ENCODE results near the gene SEPHS1.
"Not testable (repeated sequence)": the region's sequence is repeated elsewhere in the genome, so short reads cannot be mapped to it uniquely, and the experiment has no call there.

Gene SEPHS1, protein sequence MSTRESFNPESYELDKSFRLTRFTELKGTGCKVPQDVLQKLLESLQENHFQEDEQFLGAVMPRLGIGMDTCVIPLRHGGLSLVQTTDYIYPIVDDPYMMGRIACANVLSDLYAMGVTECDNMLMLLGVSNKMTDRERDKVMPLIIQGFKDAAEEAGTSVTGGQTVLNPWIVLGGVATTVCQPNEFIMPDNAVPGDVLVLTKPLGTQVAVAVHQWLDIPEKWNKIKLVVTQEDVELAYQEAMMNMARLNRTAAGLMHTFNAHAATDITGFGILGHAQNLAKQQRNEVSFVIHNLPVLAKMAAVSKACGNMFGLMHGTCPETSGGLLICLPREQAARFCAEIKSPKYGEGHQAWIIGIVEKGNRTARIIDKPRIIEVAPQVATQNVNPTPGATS

DNA sequence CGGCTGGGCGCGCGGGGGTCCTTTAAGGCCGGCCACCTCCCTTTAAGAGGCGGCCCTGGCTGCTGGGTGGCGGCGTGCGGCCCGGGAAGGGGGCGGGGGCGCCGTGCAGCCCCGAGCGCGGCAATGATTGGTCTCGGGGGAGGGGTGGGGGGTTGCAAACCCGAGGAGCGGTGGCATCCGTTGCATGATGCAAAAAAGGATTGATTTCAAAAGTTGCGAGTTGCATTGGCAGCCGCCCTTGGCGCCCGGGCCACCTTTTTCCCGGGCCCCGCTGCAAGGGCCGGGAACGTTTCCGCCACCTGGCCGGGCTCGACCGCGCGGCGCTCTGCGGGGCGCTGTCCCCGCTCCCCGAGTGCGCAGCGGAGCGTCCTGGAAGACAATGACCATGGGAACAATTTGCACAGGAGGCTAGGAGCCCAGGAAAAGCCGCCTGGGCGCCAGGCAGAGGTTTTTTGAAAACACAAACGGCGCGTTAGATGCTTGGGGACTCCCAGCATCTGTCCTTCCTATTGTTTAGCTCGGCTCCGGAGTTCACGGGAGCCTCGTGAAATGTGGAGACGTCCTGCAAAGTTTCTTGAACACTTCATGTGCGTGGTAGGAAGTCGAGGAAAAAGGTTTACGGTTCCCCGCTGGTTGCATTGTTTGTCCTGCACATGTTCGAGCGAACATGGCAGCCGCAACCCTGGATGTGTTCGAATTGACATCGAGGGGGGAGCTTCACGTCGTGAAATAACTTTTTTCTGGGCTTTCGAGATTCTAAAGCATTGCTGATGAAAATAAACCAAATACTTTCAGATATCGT is at the start of gene SEPHS1:
SEPHS1 (minus strand) TSS at position 78 of the 802 bp plus-strand sequence. CDS start 3,343 bp downstream, outside the sequence.
- peak; percentile 84 for DNase-seq (ENCODE audit: low read depth)

DNA sequence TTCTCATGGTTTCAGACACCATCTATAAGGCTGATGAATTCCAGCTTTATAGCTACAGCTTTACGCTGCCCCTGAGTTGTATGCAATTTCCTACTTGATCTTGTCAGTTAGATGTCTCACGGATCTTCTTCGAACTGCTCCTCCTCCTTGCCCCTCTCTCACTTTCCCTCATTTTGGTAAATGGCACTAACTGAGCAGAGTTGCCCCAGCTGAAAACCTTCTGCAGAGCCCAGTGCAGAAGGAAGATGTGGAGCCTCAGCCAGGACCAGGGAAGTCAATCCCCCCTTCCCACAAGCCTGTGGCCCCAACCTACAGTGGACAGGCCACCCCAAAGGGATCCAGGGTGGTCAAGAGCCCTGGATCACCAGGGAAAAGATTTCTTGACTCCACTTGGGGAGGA is 49.0 kb upstream of the SEPHS1 start:
- DNase-seq (ENCODE audit: low read depth): no peak

DNA sequence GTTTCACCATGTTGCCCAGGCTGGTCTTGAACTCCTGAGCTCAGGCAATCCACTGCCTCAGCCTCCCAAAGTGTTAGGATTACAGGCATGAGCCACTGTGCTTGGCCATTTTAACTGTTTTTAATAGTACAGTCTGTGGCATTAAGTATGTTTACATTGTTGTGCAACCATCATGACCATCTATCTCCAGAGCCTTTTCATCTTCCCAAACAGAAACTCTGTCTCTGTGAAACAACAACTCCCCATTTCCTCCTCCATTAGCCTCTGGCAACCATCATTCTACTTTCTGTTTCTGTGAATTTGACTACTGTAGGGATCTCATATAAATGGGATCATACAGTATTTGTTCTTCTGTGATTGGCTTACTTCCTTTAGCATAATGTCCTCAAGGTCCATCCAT is 48.3 kb upstream of the SEPHS1 start:
- no peak for DNase-seq (ENCODE audit: low read depth)

DNA sequence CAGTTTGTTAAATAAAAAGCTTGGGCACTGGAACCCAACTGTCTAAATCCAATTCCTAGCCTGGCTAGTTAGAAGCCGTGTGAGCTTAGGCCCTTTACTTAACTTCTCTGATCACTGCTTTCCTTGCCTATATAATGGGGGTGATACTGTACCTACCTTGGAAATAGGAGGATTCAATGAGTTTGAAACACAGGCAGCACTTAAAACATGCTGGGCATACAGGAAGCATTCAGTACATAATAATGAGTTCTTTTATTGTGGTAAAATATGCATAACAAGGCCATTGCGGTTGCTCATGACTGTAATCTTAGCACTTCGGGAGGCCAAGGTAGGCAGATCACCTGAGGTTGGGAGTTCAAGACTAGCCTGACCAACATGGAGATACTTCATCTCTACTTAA is 47.4 kb upstream of the SEPHS1 start:
- DNase-seq (ENCODE audit: low read depth): no peak

DNA sequence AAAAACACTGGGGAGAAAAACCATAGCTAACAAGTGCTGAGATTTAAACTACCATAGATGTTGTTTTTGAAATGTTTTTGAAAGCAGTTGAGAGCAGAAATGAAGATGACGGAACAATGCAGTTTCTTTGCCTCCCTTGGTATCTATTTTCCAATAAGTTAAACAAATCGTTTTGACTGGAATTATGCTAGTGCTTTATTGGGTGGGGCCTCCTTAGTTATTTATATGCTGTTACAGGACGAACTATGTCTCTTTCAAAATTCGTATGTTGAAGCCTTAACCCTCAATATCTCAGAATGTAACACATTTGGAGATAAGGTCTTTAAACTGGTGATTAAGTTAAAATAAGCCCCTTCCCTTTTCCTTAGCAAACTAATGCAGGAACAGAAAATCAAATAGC is 45.5 kb upstream of the SEPHS1 start:
- no peak for DNase-seq (ENCODE audit: low read depth)

DNA sequence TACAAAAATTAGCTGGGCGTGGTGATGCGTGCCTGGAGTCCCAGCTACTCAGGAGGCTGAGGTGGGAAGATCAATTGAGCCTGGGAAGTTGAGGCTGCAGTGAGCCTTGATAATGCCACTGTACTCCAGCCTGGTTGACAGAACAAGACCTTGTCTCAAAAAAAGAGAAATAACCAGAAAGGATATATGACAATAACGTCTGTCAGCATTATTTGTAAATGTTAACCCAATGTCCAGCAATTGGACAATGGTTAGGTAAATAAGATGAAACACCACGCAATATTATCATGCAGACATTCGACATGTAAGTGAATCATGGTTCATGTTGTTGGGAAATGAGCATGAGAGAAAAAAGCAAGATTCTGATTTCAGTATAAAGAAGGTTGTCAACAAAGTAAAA is 44.6 kb upstream of the SEPHS1 start:
- no peak for DNase-seq (ENCODE audit: low read depth)

DNA sequence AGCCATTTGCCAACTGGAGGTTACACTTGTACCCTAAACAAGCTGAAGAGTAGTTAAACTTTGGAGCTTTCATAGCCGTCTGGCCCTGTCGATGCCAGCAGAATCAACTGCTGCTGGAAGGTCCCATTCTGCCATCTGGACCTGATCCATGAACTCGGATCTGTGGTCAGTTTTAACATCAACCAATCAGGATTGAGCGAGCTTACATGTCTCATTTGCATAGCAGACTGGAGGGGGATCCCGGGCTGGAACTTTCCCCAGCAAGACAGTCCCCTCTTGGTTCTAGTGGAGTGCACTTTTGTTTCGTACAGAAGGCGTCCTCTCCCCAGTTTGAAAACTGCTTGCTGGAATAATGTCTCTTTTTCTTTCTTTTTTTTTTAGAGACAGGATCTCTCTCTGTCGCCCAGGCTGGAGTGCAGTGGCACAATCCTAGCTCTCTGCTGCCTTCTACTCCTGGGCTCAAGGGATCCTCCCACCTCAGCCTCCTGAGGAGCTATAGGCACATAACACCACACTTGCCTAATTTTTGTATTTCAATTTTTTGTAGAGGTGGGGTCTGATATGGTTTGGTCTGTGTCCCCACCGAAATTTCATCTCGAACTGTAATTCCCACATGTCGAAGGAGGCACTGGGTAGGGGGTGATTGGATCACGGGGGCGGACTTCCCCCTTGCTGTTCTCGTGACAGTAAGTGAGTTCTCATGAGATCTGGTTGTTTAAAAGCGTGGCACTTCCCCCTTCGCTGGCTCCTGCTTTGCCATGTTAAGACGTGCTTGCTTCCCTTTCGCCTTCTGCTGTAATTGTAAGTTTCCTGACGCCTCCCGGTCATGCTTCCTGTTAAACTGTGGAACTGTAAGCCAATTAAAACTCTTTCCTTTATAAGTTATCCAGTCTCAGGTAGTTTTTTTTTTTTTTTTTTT is 42.8 kb upstream of the SEPHS1 start:
- DNase-seq (ENCODE audit: low read depth): no peak

DNA sequence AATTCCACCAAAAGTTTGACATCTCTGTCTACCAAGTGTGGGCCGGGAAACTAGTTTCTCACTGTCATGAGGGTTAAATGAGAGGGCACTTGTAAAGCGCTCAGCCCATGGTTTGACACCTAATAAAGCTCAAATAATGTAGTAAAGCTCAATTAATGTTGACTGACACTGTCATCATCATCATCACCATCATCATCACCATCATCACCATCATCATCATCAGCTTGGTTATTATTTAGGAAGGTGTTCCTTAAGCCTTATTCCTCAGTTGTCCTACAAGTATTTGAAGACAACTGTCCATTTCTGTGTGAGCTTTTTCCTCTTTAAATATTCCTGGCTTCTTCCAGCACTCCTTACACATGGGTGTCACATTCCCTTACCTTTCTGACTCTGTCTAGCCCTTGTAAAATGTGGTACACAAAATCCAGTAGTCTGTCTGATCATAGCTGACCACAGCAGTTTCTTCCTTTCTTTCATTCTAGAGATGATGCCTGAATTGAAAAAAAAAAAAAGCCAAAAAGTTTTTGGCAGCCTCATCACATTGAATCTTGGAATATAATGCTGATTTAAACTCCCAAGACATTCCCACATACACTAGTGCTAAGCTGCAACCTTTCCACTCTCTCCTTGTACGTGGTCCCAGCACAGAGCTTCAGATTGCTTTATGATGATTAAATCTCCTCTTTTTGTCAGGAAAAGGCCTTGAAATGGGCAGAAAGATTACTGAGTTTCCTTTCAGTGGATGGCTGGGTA is 40.6 kb upstream of the SEPHS1 start:
- no peak for DNase-seq (ENCODE audit: low read depth)

DNA sequence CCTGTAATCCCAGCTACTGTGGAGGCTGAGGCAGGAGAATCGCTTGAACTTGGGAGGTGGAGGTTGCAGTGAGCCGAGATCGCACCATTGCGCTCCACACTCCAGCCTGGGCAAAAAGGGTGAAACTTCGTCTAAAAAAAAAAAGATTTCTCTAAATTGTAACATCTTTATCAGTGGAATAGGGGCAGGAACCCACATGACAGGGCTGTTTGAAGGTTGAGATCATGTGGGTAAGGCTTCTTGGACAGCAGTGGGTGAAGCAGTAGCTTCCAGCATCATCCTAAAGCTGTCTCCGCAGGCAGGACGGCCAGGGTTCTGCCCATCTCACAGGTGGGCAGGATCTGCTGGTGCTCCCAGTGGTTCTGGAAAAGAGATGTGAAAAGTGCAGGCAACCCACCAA is 37.9 kb upstream of the SEPHS1 start:
- no peak for DNase-seq (ENCODE audit: low read depth)

DNA sequence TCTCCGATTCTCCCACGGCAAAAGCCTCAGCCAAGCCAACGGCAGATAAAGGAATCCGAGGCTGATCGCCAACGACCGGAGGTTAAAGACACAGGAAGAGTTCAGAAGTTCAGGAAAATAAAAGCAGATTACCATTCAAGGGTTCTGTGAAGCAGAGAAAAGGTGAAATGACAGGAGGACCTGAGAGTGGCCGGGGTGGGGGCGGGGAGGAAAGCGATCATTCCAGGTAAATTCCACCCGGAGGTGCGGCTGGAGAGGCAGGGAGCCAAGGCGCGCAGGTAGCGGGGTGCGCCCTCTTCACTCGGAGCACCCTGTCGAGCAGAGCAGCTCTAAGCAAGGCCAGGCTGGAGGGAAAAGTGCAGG is 35.3 kb upstream of the SEPHS1 start:
- DNase-seq (ENCODE audit: low read depth): no peak

DNA sequence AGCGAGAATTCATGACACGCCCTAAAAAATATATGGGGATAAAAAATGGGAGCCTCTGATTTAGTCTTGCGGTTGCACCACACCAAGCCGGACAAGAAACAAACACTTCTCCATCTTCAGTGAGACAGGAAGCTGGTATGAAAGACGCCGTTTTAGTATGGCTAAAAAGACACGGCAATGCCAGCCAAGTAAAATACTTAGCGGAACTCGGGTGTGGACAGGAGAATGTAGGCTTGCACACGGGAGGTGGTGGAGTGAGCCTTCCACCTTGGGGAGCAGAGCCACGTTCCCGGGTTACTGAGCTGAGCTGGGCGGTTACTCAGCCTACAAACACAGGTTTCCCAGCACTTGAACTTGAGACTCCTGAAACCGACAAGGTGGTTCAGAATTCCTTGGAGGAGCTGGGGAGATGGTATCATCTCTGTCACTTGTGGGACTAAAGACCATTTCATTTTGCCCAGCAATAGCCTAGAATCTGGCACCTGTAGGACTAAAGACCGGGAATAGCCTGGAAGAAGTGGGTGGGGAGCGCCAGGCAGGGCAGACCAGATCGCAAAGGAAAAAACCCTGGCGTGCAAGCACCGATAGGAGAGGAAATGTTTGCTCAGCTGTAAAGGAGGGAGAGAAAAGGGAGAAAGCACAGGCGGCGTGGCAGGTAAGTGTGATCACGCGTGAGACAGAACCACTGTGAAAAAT is 34.8 kb upstream of the SEPHS1 start:
- no peak for DNase-seq (ENCODE audit: low read depth)

DNA sequence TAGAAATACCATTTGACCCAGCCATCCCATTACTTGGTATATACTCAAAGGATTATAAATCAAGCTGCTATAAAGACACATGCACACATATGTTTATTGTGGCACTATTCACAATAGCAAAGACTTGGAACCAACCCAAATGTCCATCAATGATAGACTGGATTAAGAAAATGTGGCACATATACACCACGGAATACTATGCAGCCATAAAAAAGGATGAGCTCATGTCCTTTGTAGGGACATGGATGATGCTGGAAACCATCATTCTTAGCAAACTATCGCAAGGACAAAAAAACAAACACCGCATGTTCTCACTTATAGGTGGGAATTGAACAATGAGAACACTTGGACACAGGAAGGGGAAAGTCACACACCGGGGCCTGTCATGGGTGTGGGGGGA is 31.0 kb upstream of the SEPHS1 start:
- not testable (repeated sequence) for DNase-seq (ENCODE audit: low read depth)

DNA sequence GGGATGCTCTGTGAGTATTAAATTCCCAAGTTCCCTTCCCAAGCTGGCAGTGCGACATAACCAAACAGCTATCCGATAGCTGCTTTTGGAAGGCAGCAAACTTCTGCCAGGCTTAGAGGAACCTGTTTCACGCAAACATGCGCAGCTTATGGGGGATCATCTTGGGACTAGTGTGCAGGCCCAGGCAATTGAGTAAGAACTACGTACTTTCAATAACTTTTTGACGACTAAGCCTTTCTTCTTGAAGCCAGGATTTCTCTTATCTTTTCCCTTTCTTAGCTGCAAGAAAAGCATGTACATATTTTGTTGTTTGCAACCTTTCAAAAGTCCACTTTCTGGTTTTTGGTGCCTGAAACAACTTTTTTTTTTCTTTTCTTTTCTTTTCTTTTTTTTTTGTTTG is 28.7 kb upstream of the SEPHS1 start:
- no peak for DNase-seq (ENCODE audit: low read depth)

DNA sequence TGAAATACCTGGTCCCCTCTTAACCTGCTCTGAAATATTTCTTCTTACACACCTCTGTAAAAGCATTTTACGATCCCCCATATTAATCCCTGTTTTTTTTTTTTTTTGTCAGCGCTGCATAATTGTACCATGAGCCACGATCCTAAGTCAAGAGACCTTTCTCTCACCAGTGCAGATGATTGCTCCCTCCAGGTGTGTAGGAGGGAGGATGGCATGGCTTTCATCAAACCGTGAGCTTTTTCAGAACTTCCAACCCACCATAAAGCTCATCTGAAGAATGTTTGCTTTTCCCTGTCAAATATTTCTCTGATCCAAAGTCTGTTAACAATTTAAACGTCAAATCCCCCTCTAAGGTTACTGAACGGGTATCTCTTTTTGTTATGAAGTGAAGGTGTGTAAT is 28.2 kb upstream of the SEPHS1 start:
- DNase-seq (ENCODE audit: low read depth): no peak

DNA sequence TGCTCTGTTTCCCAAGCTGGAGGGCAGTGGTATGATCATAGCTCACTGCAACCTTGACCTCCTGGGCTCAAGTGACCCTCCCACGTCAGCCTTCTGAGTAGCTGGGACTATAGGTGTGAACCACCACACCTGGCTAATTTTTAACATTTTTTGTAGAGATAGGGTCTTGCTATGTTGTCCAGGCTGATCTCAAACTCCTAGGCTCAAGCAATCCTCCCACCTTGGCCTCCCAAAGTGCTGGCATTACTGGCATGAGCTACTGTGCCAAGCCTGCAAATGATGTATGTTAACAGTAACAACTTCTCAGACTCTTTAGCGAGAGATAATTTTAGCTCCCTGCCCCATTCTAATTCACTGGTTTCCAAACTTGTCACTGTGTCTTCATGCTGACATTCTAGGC is 27.7 kb upstream of the SEPHS1 start:
- DNase-seq (ENCODE audit: low read depth): no peak

DNA sequence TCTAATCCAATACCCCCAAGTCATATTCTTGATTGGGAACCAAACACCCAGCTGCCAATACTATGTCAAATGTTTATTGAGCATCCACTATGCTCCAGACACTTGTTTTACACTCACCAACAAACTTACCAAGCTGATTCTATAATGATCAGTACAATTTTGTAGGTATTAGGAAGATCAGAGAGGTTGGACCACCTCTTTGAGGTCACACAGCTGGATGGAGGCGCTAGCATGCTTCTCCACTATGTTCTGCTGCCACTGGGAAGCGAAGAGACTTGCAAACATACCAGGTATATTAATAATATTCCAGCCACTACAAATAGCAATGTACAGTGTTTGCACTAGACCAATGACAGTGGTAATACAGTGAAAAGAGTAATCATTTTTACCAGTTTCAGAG is 25.6 kb upstream of the SEPHS1 start:
- no peak for DNase-seq (ENCODE audit: low read depth)

DNA sequence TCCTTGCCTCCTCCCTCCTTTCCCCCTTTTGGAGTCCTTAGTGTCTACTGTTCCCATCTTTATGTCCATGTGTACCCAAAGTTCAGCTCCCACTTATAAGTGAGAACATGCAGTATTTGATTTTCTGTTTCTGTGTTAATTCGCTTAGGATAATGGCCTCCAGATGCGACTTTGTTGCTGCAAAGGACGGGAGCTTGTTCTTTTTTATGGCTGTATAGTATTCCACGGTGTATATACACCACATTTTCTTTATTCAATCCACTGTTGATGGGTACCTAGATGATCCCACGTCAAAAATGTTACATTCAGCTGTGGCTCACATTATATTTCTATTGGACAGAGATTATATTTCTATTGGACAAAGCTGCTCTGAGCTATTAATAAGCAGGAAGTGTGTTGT is 24.4 kb upstream of the SEPHS1 start:
- DNase-seq (ENCODE audit: low read depth): no peak

DNA sequence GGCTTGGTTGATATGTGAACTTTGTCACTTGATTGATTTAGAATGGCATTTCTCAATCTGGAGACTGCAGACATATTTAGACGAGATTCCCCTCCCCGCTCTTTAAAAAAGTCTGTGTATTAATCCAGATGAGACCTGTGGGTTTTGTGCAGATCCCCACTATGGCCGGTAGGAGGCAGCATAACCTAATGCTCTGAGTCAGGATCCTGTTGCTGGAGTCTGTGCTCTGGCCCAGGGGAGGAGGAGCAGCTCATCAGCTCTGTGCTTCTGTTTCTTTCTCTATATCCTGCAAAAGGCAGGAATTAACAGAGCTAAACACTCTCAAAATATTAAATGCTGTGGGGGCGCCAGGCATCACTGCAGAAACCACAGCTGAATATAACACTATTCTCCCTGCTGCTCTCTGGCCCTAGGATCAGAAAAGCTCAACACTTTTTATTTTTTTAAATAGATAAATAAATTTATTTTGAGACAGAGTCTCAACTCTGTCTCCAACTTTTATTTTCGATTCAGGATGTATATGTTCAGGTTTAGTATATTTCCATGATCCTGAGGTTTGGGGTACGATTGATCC is 23.9 kb upstream of the SEPHS1 start:
- peak; percentile 53 for DNase-seq (ENCODE audit: low read depth)

DNA sequence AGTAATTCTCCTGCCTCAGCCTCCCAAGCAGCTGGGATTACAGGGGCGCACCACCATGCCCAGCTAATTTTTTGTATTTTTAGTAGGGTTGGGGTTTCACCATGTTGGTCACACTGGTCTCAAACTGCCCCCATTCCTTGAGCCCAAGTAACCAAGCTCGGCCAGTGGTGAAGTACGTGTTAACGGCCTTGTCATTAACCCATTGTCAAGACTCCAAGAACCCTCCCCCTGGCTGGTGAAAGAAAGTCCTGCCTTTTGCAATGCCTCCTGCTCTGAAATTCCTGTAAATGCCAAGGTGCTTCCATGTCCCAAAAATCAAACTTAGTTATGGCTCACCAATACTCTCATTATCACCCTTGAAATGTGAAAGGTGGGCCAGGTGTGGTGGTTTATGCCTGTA is 18.8 kb upstream of the SEPHS1 start:
- no peak for DNase-seq (ENCODE audit: low read depth)

DNA sequence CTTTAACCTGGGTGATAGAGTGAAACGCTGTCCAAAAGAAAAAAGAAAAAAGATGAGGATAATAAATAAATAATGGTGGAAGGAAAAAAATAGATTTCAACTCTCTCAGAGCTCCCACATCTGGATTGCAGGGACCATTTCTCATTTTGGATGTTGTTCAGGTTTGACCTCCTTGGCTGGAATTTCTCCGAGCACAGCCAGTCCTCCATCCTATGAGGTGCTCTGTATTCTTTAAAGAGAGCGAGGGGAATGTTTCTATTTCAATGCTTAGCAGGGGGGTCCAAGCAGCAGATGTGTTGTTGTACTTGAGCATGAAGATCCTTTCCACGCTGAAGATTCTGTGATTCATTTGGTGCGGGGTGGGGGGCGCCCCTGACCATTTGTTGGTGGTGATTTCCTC is 17.7 kb upstream of the SEPHS1 start:
- DNase-seq (ENCODE audit: low read depth): no peak

DNA sequence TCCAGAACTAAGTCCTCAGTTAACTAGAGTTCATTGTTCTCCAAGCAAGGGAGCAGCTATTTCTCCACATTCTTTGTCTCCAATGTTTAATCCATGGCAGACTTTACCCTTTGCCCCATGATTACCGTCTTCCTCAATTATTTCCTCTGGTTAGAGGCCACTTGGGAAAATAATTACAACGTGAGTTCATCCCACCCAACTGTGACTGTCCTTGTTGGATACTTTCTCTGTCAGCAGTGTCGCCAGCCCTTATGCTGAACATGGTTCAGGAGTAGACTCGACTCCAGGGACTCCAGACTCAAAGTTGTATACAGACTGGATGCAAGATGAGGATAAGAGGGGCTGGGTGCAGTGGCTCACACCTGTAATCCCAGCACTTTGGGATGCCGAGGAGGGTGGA is 17.1 kb upstream of the SEPHS1 start:
- no peak for DNase-seq (ENCODE audit: low read depth)

Data from activated T-cell treated with anti-CD3 and anti-CD28 coated beads for 48 hours (primary cell).